ENCODE results near the gene GLDN. TPM values are rescaled to one million over a fixed set of nuclear protein-coding genes. Genes with fewer than 3 reads are reported as not detected.
"Not testable (repeated sequence)": the region's sequence is repeated elsewhere in the genome, so short reads cannot be mapped to it uniquely, and the experiment has no call there.

GLDN gene
- total RNA-seq, 4 donors from 2014 or later, result 68.6 to 85.4 (median 79.3) TPM

GRCh38 chr15:51425517-51426040 lies 84.1 kb downstream of the GLDN start:
- Histone ChIP-seq H3K9me3 (no peaks in the 10 kb centered on the region), H3K4me1 (no peaks in the 10 kb centered on the region), H3K27me3 (no peaks in the 10 kb centered on the region), H3K27ac (no peak overlapping the region), H3K36me3 (no peaks in the 10 kb centered on the region), H3K4me3 (no peak overlapping the region)
- TF ChIP-seq CTCF (IDR thresholded peaks at IDR 0.05) (no peak), POLR2A (IDR thresholded peaks at IDR 0.05) (no peak), EP300 (IDR thresholded peaks at IDR 0.05) (no peak)
- 20 to 32% methylated on average over 1 of the region's 1 CpG for WGBS, 2 donors
- DNase-seq (ENCODE audit: low spot score in 2 of 2), result no peak

GRCh38 chr15:51438526-51438925 lies 97.1 kb downstream of the GLDN start:
- peaks cover 0 to 4% (median 0%) of the 10 kb centered on the region in 4 donors for H3K9me3 ChIP-seq
- 88 to 94% methylated on average over 2 of the region's 2 CpGs for WGBS, 2 donors
- H3K4me3 ChIP-seq, result no peak overlapping the region
- H3K27ac ChIP-seq, result no peak overlapping the region
- no peaks in the 10 kb centered on the region for H3K27me3 ChIP-seq
- H3K36me3 ChIP-seq, result no peaks in the 10 kb centered on the region
- no peak for DNase-seq (ENCODE audit: low spot score in 2 of 2)
- TF ChIP-seq EP300 (IDR thresholded peaks at IDR 0.05) (no peak), POLR2A (IDR thresholded peaks at IDR 0.05) (no peak), CTCF (IDR thresholded peaks at IDR 0.05) (no peak)
- H3K4me1 ChIP-seq, result no peaks in the 10 kb centered on the region

GRCh38 chr15:51443282-51443914 lies 101.9 kb downstream of the GLDN start:
- WGBS, 2 donors, result 100% methylated on average over 2 to 4 of the region's 4 CpGs
- H3K4me1 ChIP-seq, result no peaks in the 10 kb centered on the region
- no peak for TF ChIP-seq POLR2A (IDR thresholded peaks at IDR 0.05)
- TF ChIP-seq CTCF (IDR thresholded peaks at IDR 0.05), result no peak
- no peak for TF ChIP-seq EP300 (IDR thresholded peaks at IDR 0.05)
- H3K4me3 ChIP-seq, result no peak overlapping the region
- no peak overlapping the region for H3K27ac ChIP-seq
- H3K27me3 ChIP-seq, result no peaks in the 10 kb centered on the region
- no peak for DNase-seq (ENCODE audit: low spot score in 2 of 2)
- H3K36me3 ChIP-seq, result peaks cover 0 to 41% (median 0%) of the 10 kb centered on the region in 3 donors
- peaks cover 0 to 11% (median 0%) of the 10 kb centered on the region in 4 donors for H3K9me3 ChIP-seq

- Histone ChIP-seq H3K4me3 (no peak overlapping the region), H3K9me3 (peaks cover 0 to 9% (median 0%) of the 10 kb centered on the region in 4 donors), H3K4me1 (no peaks in the 10 kb centered on the region), H3K27ac (no peak overlapping the region), H3K36me3 (peaks cover 0 to 48% (median 3%) of the 10 kb centered on the region in 3 donors), H3K27me3 (no peaks in the 10 kb centered on the region)
- DNase-seq (ENCODE audit: low spot score in 2 of 2), result no peak
- WGBS, 2 donors, result 91 to 100% methylated on average over 1 of the region's 1 CpG
- no peak for TF ChIP-seq POLR2A (IDR thresholded peaks at IDR 0.05)
- no peak for TF ChIP-seq CTCF (IDR thresholded peaks at IDR 0.05)
- TF ChIP-seq EP300 (IDR thresholded peaks at IDR 0.05), result no peak
Observed at GRCh38 chr15:51444112-51444511, 102.7 kb downstream of the GLDN start.

- TF ChIP-seq EP300 (IDR thresholded peaks at IDR 0.05) (no peak), CTCF (IDR thresholded peaks at IDR 0.05) (no peak), POLR2A (IDR thresholded peaks at IDR 0.05) (no peak)
Observed at GRCh38 chr15:51444807-51445206, 103.4 kb downstream of the GLDN start.

GRCh38 chr15:51446029-51446744 lies 104.7 kb downstream of the GLDN start:
- not testable (repeated sequence) for H3K4me3 ChIP-seq; DNase-seq (ENCODE audit: low spot score in 2 of 2); H3K27ac ChIP-seq; H3K9me3 ChIP-seq; H3K27me3 ChIP-seq; H3K4me1 ChIP-seq
- 97 to 98% methylated on average over 5 of the region's 5 CpGs for WGBS, 2 donors
- peaks cover 0 to 69% (median 6%) of the 10 kb centered on the region in 3 donors for H3K36me3 ChIP-seq

More at GRCh38 chr15:51444807-51445206, 103.4 kb downstream of the GLDN start:
- Histone ChIP-seq H3K27ac (no peak overlapping the region), H3K9me3 (peaks cover 0 to 9% (median 0%) of the 10 kb centered on the region in 4 donors), H3K4me1 (no peaks in the 10 kb centered on the region), H3K36me3 (peaks cover 0 to 55% (median 6%) of the 10 kb centered on the region in 3 donors), H3K27me3 (no peaks in the 10 kb centered on the region), H3K4me3 (no peak overlapping the region)
- WGBS, 2 donors, result 97 to 98% methylated on average over 1 of the region's 1 CpG
- DNase-seq (ENCODE audit: low spot score in 2 of 2), result no peak

All from tibial nerve (tissue), 4 donors.